ENCODE results near the gene NKAIN2. TPM values are rescaled to one million over a fixed set of nuclear protein-coding genes. Genes with fewer than 3 reads are reported as not detected.
A peak's percentile ranks its signal among the peaks of the same experiment; 100 is the strongest.

The NKAIN2 gene
- polyA plus RNA-seq, 1 donor (not counting 4 experiments of a cell fraction or from before 2014, with no cell fraction given) = 0.13 TPM

DNA sequence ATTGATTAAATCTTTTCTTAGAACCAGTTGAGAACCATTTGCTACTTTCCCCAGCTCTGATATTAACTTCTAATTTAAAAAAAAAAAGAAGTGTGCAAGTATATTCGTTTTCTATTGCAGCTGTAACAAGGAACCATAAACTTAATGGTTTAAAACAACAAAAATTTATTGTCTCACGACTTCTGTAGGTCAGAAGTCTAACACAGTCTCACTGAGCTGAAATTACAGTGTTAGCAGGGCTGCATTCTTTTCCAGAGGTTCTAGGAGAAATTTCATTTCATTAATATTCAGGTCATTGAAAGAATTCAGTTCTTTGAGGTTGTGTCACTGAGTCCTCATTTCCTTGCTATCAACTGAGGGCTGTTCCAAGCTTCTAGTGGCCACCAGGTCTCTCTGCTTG is 945.1 kb downstream of the NKAIN2 start:
- H3K4me2 ChIP-seq (ENCODE audit: control insufficient read depth, extremely low read depth, insufficient read depth, low read depth, low read length) = no peak overlapping the region
- H4K20me1 ChIP-seq (ENCODE audit: control insufficient read depth, extremely low read depth, insufficient read depth, low read length) = no peaks in the 10 kb centered on the region
- H3K36me3 ChIP-seq (ENCODE audit: control insufficient read depth in 2 of 2, extremely low read depth in 1 of 2, insufficient read depth in 2 of 2, low read length in 2 of 2) = no peaks in the 10 kb centered on the region
- H3K27ac ChIP-seq (ENCODE audit: control insufficient read depth, insufficient read depth, low read length) = no peak overlapping the region
- no peak for DNase-seq (ENCODE audit: low read depth, low spot score)
- no peaks in the 10 kb centered on the region for H3K9me1 ChIP-seq (ENCODE audit: control insufficient read depth, extremely low read depth, insufficient read depth, low read length)
- no peaks in the 10 kb centered on the region for H3K4me1 ChIP-seq (ENCODE audit: control insufficient read depth, extremely low read depth, insufficient read depth, low read length)
- H3K79me2 ChIP-seq (ENCODE audit: control insufficient read depth, insufficient read depth, low read length) = no peaks in the 10 kb centered on the region
- dilution Hi-C loops (cut with MboI; ENCODE audit: extremely low pct_ligation_motif_present, low sequenced_read_pairs) = no loop called here
- no peak overlapping the region for H2AFZ ChIP-seq (ENCODE audit: control insufficient read depth, low read length)
- FAIRE-seq = no peak
- TF ChIP-seq, protein P1, sequence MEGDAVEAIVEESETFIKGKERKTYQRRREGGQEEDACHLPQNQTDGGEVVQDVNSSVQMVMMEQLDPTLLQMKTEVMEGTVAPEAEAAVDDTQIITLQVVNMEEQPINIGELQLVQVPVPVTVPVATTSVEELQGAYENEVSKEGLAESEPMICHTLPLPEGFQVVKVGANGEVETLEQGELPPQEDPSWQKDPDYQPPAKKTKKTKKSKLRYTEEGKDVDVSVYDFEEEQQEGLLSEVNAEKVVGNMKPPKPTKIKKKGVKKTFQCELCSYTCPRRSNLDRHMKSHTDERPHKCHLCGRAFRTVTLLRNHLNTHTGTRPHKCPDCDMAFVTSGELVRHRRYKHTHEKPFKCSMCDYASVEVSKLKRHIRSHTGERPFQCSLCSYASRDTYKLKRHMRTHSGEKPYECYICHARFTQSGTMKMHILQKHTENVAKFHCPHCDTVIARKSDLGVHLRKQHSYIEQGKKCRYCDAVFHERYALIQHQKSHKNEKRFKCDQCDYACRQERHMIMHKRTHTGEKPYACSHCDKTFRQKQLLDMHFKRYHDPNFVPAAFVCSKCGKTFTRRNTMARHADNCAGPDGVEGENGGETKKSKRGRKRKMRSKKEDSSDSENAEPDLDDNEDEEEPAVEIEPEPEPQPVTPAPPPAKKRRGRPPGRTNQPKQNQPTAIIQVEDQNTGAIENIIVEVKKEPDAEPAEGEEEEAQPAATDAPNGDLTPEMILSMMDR (optimal IDR thresholded peaks at IDR 0.05 in 1 of 3, IDR thresholded peaks at IDR 0.05 in 1 of 3, conservative IDR thresholded peaks at IDR 0.05 in 1 of 3; ENCODE audit: extremely low read depth in 1 of 3, insufficient read depth in 2 of 3, low read length in 3 of 3) = no peak
- TF ChIP-seq EZH2 (IDR thresholded peaks at IDR 0.05; ENCODE audit: low read length) = peak; percentile 7
- no peak overlapping the region for H3K4me3 ChIP-seq (ENCODE audit: control insufficient read depth in 2 of 3, extremely low read depth in 1 of 3, insufficient read depth in 2 of 3, low read depth in 1 of 3, low read length in 3 of 3)
- peaks cover 15% of the 10 kb centered on the region for H3K27me3 ChIP-seq (ENCODE audit: control insufficient read depth, extremely low read depth, insufficient read depth, low read length)
- H3K9me3 ChIP-seq (ENCODE audit: control insufficient read depth, low read depth, low read length) = no peaks in the 10 kb centered on the region
- H3K9ac ChIP-seq (ENCODE audit: control insufficient read depth, extremely low read depth, insufficient read depth, low read length) = no peak overlapping the region

- Histone ChIP-seq H3K27ac (ENCODE audit: control insufficient read depth, insufficient read depth, low read length) (no peak overlapping the region), H3K4me3 (ENCODE audit: control insufficient read depth in 2 of 3, extremely low read depth in 1 of 3, insufficient read depth in 2 of 3, low read depth in 1 of 3, low read length in 3 of 3) (no peak overlapping the region), H3K4me2 (ENCODE audit: control insufficient read depth, extremely low read depth, insufficient read depth, low read depth, low read length) (no peak overlapping the region), H2AFZ (ENCODE audit: control insufficient read depth, low read length) (no peak overlapping the region), H3K27me3 (ENCODE audit: control insufficient read depth, extremely low read depth, insufficient read depth, low read length) (peaks cover 10% of the 10 kb centered on the region), H4K20me1 (ENCODE audit: control insufficient read depth, extremely low read depth, insufficient read depth, low read length) (no peaks in the 10 kb centered on the region), H3K36me3 (ENCODE audit: control insufficient read depth in 2 of 2, extremely low read depth in 1 of 2, insufficient read depth in 2 of 2, low read length in 2 of 2) (no peaks in the 10 kb centered on the region), H3K9me3 (ENCODE audit: control insufficient read depth, low read depth, low read length) (peaks cover 3% of the 10 kb centered on the region), H3K79me2 (ENCODE audit: control insufficient read depth, insufficient read depth, low read length) (no peaks in the 10 kb centered on the region), H3K4me1 (ENCODE audit: control insufficient read depth, extremely low read depth, insufficient read depth, low read length) (no peaks in the 10 kb centered on the region), H3K9me1 (ENCODE audit: control insufficient read depth, extremely low read depth, insufficient read depth, low read length) (no peaks in the 10 kb centered on the region), H3K9ac (ENCODE audit: control insufficient read depth, extremely low read depth, insufficient read depth, low read length) (no peak overlapping the region)
- TF ChIP-seq, protein P1 (optimal IDR thresholded peaks at IDR 0.05 in 1 of 3, IDR thresholded peaks at IDR 0.05 in 1 of 3, conservative IDR thresholded peaks at IDR 0.05 in 1 of 3; ENCODE audit: extremely low read depth in 1 of 3, insufficient read depth in 2 of 3, low read length in 3 of 3) = no peak
- no peak for TF ChIP-seq EZH2 (IDR thresholded peaks at IDR 0.05; ENCODE audit: low read length)
- DNase-seq (ENCODE audit: low read depth, low spot score) (no peak), FAIRE-seq (no peak)
- dilution Hi-C loops (cut with MboI; ENCODE audit: extremely low pct_ligation_motif_present, low sequenced_read_pairs) = no loop called here
Observed at GRCh38 chr6:124753001-124753400, 949.3 kb downstream of the NKAIN2 start.
